Activated T-cell treated with anti-CD3 and anti-CD28 coated beads, Interleukin-2, amount 50 U/mL, for 4 hours (primary cell): ENCODE data around the gene CIROP. TPM values are rescaled to one million over a fixed set of nuclear protein-coding genes. Genes with fewer than 3 reads are reported as not detected.

Experiments used
- ATAC-seq, 2 donors: fragments of 200-7000 bp; cut with Tn5 transposase; one replicate each; pipeline ENCODE4 v1.10.0; 2021
- DNase-seq: peaks from one replicate; pipeline ENCODE4 v3.0.0-alpha.2; 2020
- H3K27me3 Mint-ChIP-seq: one replicate; pipeline ENCODE4 v1.8.0; 2021; ENCODE audit warnings: low read depth, mixed read lengths
- H3K36me3 Mint-ChIP-seq: one replicate; pipeline ENCODE4 v1.8.0; 2022; ENCODE audit warnings: mixed read lengths; ENCODE audit not compliant: insufficient read depth
- H3K4me1 Mint-ChIP-seq: one replicate; pipeline ENCODE4 v1.8.0; 2021; ENCODE audit warnings: low read depth, mixed read lengths
- H3K4me3 Mint-ChIP-seq: one replicate; pipeline ENCODE4 v1.8.0; 2021; ENCODE audit warnings: mild to moderate bottlenecking, moderate library complexity, mixed read lengths
- H3K9me3 Mint-ChIP-seq: one replicate; pipeline ENCODE4 v1.8.0; 2021; ENCODE audit warnings: mixed read lengths
- total RNA-seq, 3 donors: library from RNA; stranded (reverse); gene quantifications; one replicate each; pipeline ENCODE4 v1.2.1, GENCODE V29; 2021

CIROP gene
- total RNA-seq, result not detected

DNA sequence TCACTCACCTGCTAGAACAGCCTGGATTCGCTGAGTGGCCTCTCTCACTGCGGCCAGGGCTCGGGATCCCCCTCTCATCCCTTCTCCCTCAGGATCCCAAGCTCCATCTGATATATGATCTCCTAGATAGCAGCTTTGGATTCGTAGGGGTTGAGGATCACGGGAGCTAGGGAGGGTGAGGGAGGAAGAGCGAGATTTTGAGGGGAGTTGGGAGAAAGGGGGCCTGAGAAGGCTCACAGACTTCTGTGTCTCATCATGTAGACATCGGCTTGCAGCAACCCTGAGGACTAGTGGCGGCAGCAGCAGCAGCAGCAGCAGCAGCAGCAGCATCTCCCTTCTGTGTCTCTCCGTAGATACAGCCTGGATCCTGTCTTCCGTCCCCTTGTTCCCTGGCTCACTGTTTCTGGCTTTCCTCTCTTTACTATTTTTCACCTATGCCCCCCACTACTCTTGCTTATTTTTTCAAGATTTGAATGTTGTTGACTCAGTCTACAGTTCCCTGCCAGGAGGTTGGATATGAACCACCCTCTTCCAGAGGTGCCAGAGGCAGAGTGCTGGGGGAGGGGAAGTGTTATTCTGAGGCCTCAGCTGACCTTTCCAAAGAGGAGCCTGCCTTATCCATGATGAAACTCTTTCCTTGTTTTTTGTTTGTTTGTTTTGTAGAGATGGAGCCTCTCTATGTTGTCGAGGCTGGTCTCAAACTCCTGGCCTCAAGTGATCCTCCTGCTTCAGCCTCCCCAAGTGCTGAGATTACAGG, at the start of gene CIROP:
Gene CIROP (minus strand): TSS at position 399 of the 757 bp plus-strand sequence. CDS start 69 bp downstream, at position 330.
- H3K27me3 Mint-ChIP-seq, result no peaks in the 10 kb centered on the region
- peaks cover under 1% of the 10 kb centered on the region for H3K4me1 Mint-ChIP-seq
- H3K4me3 Mint-ChIP-seq, result no peak within 1 kb of the TSS
- no peaks in the 10 kb centered on the region for H3K36me3 Mint-ChIP-seq
- no peak for DNase-seq
- no peak for ATAC-seq
- no peaks in the 10 kb centered on the region for H3K9me3 Mint-ChIP-seq

- peaks cover 24% of the 10 kb centered on the region for H3K4me1 Mint-ChIP-seq
- ATAC-seq (no peak), DNase-seq (no peak)
- H3K4me3 Mint-ChIP-seq, result peak overlapping the region; percentile 30
- no peaks in the 10 kb centered on the region for H3K36me3 Mint-ChIP-seq
- H3K27me3 Mint-ChIP-seq, result peaks cover 8% of the 10 kb centered on the region
- H3K9me3 Mint-ChIP-seq, result no peaks in the 10 kb centered on the region
Observed at GRCh38 chr14:23153851-23154796, 49.3 kb upstream of the CIROP start.

- Mint-ChIP-seq H3K36me3 (no peaks in the 10 kb centered on the region), H3K4me3 (no peak overlapping the region), H3K27me3 (peaks cover 14% of the 10 kb centered on the region), H3K4me1 (peaks cover 23% of the 10 kb centered on the region), H3K9me3 (no peaks in the 10 kb centered on the region)
- no peak for DNase-seq
- no peak for ATAC-seq
Observed at GRCh38 chr14:23151342-23151741, 46.6 kb upstream of the CIROP start.

- ATAC-seq (no peak), DNase-seq (no peak)
- Mint-ChIP-seq H3K36me3 (no peaks in the 10 kb centered on the region), H3K27me3 (peaks cover 20% of the 10 kb centered on the region), H3K4me3 (no peak overlapping the region), H3K9me3 (no peaks in the 10 kb centered on the region), H3K4me1 (peaks cover 13% of the 10 kb centered on the region)
Observed at GRCh38 chr14:23149745-23150144, 45.0 kb upstream of the CIROP start.

GRCh38 chr14:23148591-23149249, 43.9 kb upstream of the CIROP start:
- Mint-ChIP-seq H3K36me3 (no peaks in the 10 kb centered on the region), H3K4me3 (no peak overlapping the region), H3K9me3 (no peaks in the 10 kb centered on the region), H3K27me3 (peaks cover 20% of the 10 kb centered on the region), H3K4me1 (peaks cover 7% of the 10 kb centered on the region)
- DNase-seq (no peak), ATAC-seq (no peak)

- Mint-ChIP-seq H3K36me3 (no peaks in the 10 kb centered on the region), H3K27me3 (peaks cover 20% of the 10 kb centered on the region), H3K4me3 (no peak overlapping the region), H3K9me3 (no peaks in the 10 kb centered on the region), H3K4me1 (no peaks in the 10 kb centered on the region)
- ATAC-seq, result no peak
- no peak for DNase-seq
Observed at GRCh38 chr14:23147676-23148075, 42.9 kb upstream of the CIROP start.

DNA sequence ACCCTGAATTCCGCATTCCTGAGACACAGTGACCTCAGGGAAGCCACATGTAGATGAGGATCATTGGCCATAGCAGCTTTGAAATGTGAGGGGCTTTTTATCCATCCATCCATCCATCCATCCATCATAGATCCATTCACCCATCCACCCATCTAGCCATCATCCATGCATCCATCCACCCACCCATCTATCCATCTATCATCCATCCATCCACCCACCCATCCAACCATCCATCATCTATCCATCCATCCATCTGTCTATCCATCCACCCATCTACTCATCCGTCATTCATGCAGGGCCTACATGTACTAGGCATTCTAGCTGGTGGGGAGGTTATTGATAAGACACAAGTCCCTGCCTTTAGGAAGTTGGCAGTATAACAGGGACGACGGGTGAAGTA, 42.2 kb upstream of the CIROP start:
- H3K4me3 Mint-ChIP-seq, result no peak overlapping the region
- H3K4me1 Mint-ChIP-seq, result no peaks in the 10 kb centered on the region
- no peaks in the 10 kb centered on the region for H3K36me3 Mint-ChIP-seq
- H3K9me3 Mint-ChIP-seq, result no peaks in the 10 kb centered on the region
- ATAC-seq (no peak), DNase-seq (no peak)
- peaks cover 20% of the 10 kb centered on the region for H3K27me3 Mint-ChIP-seq

DNA sequence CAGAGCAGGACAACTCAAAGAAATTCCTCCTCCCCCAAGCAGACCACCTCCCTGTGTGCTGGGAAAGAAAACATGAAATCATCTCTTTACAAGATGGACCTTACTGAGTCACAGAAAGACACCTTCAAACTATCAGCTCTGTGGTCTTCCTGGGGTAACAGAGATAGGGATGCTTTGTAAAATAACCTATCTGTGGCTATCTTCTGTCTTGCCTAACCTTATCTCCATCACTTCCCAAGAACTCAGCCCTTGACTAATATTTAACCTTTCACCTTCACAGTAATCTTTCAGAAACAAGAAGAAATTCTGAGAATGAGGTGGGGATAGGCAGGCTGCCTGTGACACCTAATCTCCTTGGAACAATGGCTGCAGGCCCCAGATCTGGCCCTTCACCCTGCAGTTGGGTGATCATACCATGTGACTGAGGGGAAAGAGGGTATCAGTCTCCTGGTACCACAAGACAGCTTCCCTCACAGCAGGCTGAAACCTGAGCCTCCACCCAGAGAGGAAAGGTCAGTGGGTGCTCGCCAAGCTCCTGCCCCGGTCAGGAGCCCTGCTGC, 41.6 kb upstream of the CIROP start:
- ATAC-seq (no peak), DNase-seq (no peak)
- no peaks in the 10 kb centered on the region for H3K4me1 Mint-ChIP-seq
- no peaks in the 10 kb centered on the region for H3K36me3 Mint-ChIP-seq
- H3K4me3 Mint-ChIP-seq, result no peak overlapping the region
- peaks cover 20% of the 10 kb centered on the region for H3K27me3 Mint-ChIP-seq
- H3K9me3 Mint-ChIP-seq, result no peaks in the 10 kb centered on the region

GRCh38 chr14:23145794-23146350, 41.1 kb upstream of the CIROP start:
- peaks cover 18% of the 10 kb centered on the region for H3K27me3 Mint-ChIP-seq
- no peak overlapping the region for H3K4me3 Mint-ChIP-seq
- H3K36me3 Mint-ChIP-seq, result no peaks in the 10 kb centered on the region
- no peaks in the 10 kb centered on the region for H3K4me1 Mint-ChIP-seq
- DNase-seq, result no peak
- ATAC-seq, result no peak
- no peaks in the 10 kb centered on the region for H3K9me3 Mint-ChIP-seq

DNA sequence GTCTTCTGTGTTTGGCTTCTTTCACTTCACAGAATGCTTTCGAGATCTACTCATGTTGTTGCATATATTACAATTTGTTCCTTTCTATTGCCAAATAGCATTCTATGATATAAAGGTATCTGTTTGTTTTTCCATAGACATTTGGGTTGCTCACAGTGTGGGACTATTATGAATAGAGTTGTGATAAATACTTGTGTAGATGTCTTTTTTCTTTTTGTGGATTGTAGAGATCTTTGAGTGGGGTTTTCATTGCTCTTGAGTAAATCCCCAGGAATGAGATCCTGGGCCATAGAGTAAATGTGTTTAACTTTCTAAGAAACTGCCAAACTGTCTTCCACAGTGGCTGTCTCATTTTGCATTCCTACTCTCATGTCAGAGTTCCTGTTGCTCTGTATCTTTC, 39.1 kb upstream of the CIROP start:
- DNase-seq (no peak), ATAC-seq (no peak)
- H3K4me1 Mint-ChIP-seq, result no peaks in the 10 kb centered on the region
- peaks cover 12% of the 10 kb centered on the region for H3K27me3 Mint-ChIP-seq
- H3K9me3 Mint-ChIP-seq, result no peaks in the 10 kb centered on the region
- H3K4me3 Mint-ChIP-seq, result no peak overlapping the region
- H3K36me3 Mint-ChIP-seq, result no peaks in the 10 kb centered on the region

GRCh38 chr14:23142826-23143225, 38.0 kb upstream of the CIROP start:
- Mint-ChIP-seq H3K4me3 (no peak overlapping the region), H3K27me3 (peaks cover 7% of the 10 kb centered on the region), H3K9me3 (no peaks in the 10 kb centered on the region), H3K36me3 (no peaks in the 10 kb centered on the region), H3K4me1 (no peaks in the 10 kb centered on the region)
- DNase-seq (no peak), ATAC-seq (no peak)

GRCh38 chr14:23141706-23142444, 37.1 kb upstream of the CIROP start:
- no peak for DNase-seq
- H3K36me3 Mint-ChIP-seq, result no peaks in the 10 kb centered on the region
- no peaks in the 10 kb centered on the region for H3K4me1 Mint-ChIP-seq
- peaks cover 6% of the 10 kb centered on the region for H3K27me3 Mint-ChIP-seq
- no peak for ATAC-seq
- H3K4me3 Mint-ChIP-seq, result no peak overlapping the region
- no peaks in the 10 kb centered on the region for H3K9me3 Mint-ChIP-seq

GRCh38 chr14:23140371-23140770, 35.6 kb upstream of the CIROP start:
- Mint-ChIP-seq H3K27me3 (no peaks in the 10 kb centered on the region), H3K4me3 (no peak overlapping the region), H3K4me1 (no peaks in the 10 kb centered on the region), H3K9me3 (no peaks in the 10 kb centered on the region), H3K36me3 (no peaks in the 10 kb centered on the region)
- ATAC-seq (no peak), DNase-seq (no peak)
